GM12891 (cell line): ENCODE results near the gene HOXD8.

Source experiments
- POLR2A ChIP-seq: IDR thresholded peaks from 2 replicates; pipeline ENCODE4 v1.6.1; 2011; ENCODE audit warnings: low read depth, low read length, control low read depth
- POLR2AphosphoS5 ChIP-seq: IDR thresholded peaks from 2 replicates; pipeline ENCODE4 v1.6.1; 2011; ENCODE audit warnings: low read depth, low read length, control low read depth
- SPI1 ChIP-seq: IDR thresholded peaks from 2 replicates; pipeline ENCODE4 v1.6.1; 2011; ENCODE audit warnings: low read depth, low read length, control low read depth
- TAF1 ChIP-seq: IDR thresholded peaks from 2 replicates; pipeline ENCODE4 v1.6.1; 2011; ENCODE audit warnings: low read depth, low read length, control low read depth

GRCh38 chr2:176103194-176103593 lies 26.3 kb upstream of the HOXD8 start:
- no peak for TF ChIP-seq POLR2A
- TF ChIP-seq TAF1 = no peak
- no peak for TF ChIP-seq POLR2AphosphoS5
- no peak for TF ChIP-seq SPI1
